NOMO-1 treated with dmso at 0.1 percent for 144 hours (cell line): ENCODE data around the gene ATXN7L3B.
"Not testable (repeated sequence)": the region's sequence is repeated elsewhere in the genome, so short reads cannot be mapped to it uniquely, and the experiment has no call there.

Experiments used
- DNase-seq: peaks from one replicate; lab custom pipeline; 2025; ENCODE audit not compliant: unreplicated experiment; lab: John Stamatoyannopoulos, UW

ATXN7L3B gene

GRCh38 chr12:74537707-74538385 is at the start of gene ATXN7L3B:
Gene ATXN7L3B (plus strand): TSS chr12:74537835. CDS start chr12:74538113, 278 bp downstream.
- peak; percentile 88 for DNase-seq

- DNase-seq, result no peak
Observed at GRCh38 chr12:74488134-74488533, 49.5 kb upstream of the ATXN7L3B start.

- DNase-seq, result no peak
Observed at GRCh38 chr12:74489543-74489942, 48.1 kb upstream of the ATXN7L3B start.

- DNase-seq, result no peak
Observed at GRCh38 chr12:74490390-74491064, 47.1 kb upstream of the ATXN7L3B start.

- DNase-seq, result no peak
Observed at GRCh38 chr12:74491374-74491773, 46.3 kb upstream of the ATXN7L3B start.

- no peak for DNase-seq
Observed at GRCh38 chr12:74499192-74499591, 38.4 kb upstream of the ATXN7L3B start.

GRCh38 chr12:74508873-74509657 is 28.6 kb upstream of the ATXN7L3B start:
- not testable (repeated sequence) for DNase-seq

GRCh38 chr12:74509886-74510285 is 27.7 kb upstream of the ATXN7L3B start:
- no peak for DNase-seq

- no peak for DNase-seq
Observed at GRCh38 chr12:74514098-74514872, 23.4 kb upstream of the ATXN7L3B start.

GRCh38 chr12:74515849-74516248 is 21.8 kb upstream of the ATXN7L3B start:
- no peak for DNase-seq

GRCh38 chr12:74526535-74526934 is 11.1 kb upstream of the ATXN7L3B start:
- no peak for DNase-seq

- no peak for DNase-seq
Observed at GRCh38 chr12:74527491-74527890, 10.1 kb upstream of the ATXN7L3B start.

GRCh38 chr12:74530676-74531075 is 7.0 kb upstream of the ATXN7L3B start:
- DNase-seq, result no peak

GRCh38 chr12:74535536-74535935 is 2.1 kb upstream of the ATXN7L3B start:
- DNase-seq, result peak; percentile 33

- peak; percentile 34 for DNase-seq
Observed at GRCh38 chr12:74537126-74537706, 419 bp upstream of the ATXN7L3B start.

GRCh38 chr12:74538491-74539258 is 1.0 kb downstream of the ATXN7L3B start:
- no peak for DNase-seq

- no peak for DNase-seq
Observed at GRCh38 chr12:74539261-74539660, 1.6 kb downstream of the ATXN7L3B start.

GRCh38 chr12:74539765-74540526 is 2.3 kb downstream of the ATXN7L3B start:
- no peak for DNase-seq

- no peak for DNase-seq
Observed at GRCh38 chr12:74541074-74541473, 3.4 kb downstream of the ATXN7L3B start.
